HG03520 (cell line): Measurements from ENCODE around the gene SHE.
"Not testable (repeated sequence)": the region's sequence is repeated elsewhere in the genome, so short reads cannot be mapped to it uniquely, and the experiment has no call there.

Experiments
- ATAC-seq: cut with Tn5 transposase; IDR thresholded peaks from one replicate; pipeline ENCODE4 v1.9.1; 2021; ENCODE audit warnings: mild to moderate bottlenecking, moderate library complexity; ENCODE audit not compliant: unreplicated experiment

The SHE gene

DNA sequence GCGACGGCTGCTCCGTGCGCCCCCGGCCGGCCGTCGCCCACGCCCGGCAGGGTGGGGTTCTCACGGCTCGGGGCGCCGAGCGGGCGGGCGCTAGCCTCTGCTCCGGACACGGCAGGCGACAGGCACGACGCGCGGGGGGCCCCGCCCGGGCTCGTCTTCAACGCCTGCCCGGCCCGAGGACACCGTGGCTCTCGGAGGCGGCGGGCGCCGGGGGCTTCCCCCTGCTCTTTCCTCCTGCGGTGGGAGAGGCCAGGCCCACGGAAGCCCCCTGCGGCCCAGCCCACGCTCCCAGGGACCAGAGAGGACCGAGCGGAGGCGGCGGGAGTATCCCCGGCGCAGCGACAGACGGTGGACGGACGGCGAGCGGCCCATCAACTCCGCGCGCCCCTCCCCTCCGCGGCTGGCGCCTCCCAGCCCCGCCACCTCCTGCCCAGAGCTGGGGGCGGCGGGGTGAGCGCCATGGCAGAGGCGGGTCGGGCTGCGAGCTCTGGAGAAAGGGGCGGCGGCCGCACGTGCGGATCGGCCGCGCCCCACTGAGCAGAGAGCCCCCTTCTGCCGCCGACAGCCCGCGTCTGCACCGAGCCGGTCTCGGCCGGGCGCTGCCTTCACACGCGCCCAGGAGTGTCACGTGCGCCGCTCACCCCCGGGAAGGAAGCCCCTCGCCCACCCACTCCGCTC, at the start of gene SHE, which contains the start of gene TDRD10:
Gene SHE, minus strand, starts transcription at position 347 of the 678 bp plus-strand sequence. CDS start 386 bp downstream, outside the sequence.
Gene TDRD10, plus strand, starts transcription at position 154 of the 678 bp plus-strand sequence. CDS start 4,685 bp downstream, outside the sequence.
- no peak for ATAC-seq

- no peak for ATAC-seq
Measured at GRCh38 chr1:154551474-154551873, 49.3 kb upstream of the SHE start.

DNA sequence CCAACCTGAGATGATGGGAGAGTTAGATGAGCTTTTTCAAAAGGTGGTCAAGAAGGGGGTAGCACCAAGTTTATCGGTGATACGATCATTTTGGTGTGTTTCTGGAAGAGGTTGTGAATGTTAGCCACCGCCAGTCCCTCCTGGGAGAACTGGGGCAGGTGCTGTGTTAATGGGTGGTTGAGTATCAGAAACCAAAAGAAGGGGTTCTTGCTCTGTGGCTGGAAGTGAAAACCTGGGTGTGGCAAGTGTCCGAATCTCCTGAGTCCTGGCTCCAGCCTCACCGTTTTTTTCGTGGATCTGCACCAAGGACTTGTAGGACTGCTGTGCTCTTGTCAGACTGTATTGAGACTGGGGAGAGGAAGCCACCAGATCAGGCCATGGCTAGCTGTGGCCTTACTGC, 48.4 kb upstream of the SHE start:
- ATAC-seq = no peak

GRCh38 chr1:154550070-154550469, 47.9 kb upstream of the SHE start:
- no peak for ATAC-seq

DNA sequence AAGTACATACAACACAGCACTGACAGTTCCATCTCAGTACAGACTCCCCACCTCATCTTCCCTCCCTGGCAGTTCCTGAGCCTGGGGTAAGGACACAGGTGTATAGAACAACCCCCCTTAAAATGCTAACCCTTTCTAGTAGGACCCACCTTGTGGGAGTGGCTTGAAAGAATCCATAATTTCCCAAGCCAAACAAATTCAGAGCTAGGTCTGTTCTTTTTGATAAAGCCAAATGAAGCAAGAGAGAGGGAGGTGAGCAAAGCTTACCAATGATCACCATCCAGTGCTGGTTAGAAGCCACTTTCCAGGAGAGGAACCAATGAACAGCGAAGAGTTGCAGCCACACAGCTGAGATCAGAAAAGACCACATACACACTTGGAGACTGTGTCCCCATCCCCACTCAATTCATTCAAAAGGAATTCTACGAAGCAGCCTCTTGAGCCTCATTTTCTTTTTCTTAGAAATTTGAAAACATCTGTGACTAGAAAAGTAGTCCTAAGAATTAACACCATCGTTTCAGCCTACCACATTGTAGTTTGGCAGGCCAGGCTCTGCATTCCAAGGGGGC, 47.1 kb upstream of the SHE start:
- ATAC-seq = no peak

DNA sequence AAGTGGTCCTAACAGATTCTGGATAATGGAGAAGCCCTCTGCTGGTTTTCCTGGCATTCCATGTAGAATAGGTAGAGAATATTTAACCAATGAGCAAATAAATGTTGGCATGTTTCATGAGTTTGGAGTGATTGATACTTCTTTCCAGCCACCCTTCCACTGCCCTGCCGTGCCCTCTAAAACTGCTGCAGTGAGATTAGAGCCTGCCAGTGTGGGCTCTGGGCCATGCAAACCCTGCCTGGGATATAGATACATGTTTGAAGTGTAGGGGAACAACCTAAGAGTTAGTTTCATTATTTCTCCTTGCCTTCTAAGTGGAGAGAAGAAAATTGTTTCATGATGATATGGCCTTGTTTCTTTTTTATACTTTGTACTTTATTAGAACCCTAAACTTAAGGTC, 45.8 kb upstream of the SHE start:
- ATAC-seq = no peak

- ATAC-seq = no peak
Measured at GRCh38 chr1:154547105-154547732, 45.0 kb upstream of the SHE start.

GRCh38 chr1:154546264-154547063, 44.3 kb upstream of the SHE start:
- ATAC-seq = no peak

DNA sequence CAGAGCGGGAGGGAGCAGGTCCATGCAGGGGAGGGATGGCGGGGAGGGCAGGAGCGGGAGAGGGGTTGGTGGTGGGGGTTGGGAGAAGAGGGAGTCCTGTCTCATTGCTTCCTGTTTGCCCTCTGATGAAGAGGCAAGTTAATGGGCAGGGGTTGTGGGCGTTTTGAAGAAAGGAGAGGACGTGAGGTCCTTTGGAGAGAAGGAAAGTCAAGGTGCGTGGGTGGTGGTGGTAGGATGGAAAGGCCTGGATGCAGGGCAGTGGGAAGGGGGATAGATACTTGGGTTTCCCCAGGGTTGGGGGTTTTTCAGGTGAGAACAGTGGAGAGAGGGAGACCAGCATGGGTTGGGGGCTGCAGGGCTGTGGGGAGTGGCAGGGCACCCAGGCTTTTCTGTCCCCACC, 39.0 kb upstream of the SHE start:
- ATAC-seq = no peak

DNA sequence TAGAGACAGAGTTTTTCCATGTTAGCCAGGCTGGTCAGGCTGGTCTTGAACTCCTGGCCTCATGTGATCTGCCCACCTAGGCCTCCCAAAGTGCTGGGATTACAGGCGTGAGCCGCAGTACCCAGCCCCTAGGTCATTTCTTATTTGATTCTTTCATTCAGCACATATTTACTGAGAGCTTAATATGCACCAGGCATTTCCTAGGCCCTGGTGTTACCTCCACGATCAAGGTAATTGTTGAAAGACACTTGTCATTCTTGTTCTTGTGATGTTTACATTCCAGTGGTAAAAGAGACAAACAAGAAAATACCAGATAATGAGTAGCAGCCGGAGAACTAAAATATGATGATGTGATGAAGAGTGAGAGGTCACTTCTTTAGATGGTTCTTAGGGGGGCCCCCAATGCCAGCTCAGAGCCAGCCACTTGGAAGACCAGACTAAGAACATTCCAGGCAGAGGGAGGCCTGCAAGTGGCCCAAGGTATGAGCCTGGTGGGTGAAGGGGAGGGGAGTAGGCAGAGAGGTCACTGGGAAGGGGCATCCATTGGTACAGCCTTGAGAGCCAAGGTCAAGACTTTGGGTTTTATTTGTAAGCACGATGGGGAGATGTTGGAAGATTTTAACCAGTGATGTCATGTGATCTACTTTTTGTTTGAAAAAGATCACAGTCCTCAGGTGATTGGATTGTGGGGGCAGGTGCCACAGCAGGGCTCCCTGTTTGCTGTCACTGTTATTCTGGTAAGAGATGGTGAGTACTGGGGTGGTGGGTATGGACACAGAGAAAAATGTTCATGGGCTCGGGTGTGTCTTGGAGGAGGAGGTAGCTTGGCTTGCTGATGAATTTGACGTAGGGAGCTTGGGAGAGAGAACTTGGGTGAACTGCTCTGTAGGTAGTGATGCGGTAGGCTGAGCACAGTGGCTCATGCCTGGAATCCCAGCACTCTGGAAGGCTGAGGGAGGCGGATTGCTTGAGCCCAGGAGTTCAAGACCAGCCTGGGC, 37.6 kb upstream of the SHE start:
- no peak for ATAC-seq

DNA sequence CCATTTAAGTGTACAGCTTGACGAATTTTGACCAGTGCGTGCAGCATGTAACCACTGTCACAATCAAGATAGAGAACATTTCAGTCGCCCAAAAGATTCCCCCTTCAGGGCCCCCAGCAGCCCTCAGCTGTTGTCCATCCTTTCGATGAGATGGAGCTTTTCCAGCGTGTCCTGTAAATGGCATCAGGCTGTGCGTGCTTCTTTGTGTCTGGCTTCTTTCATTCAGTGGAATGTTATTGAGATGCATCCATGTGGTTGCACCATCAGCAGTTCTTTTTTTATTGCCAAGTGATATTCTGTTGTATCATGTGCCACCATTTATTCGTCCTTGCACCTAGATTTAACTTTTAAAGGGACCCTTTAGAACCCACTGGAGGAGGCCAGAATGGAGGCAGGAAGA, 34.4 kb upstream of the SHE start:
- no peak for ATAC-seq

- ATAC-seq = no peak
Measured at GRCh38 chr1:154533952-154534844, 32.0 kb upstream of the SHE start.

GRCh38 chr1:154531950-154532349, 29.7 kb upstream of the SHE start:
- not testable (repeated sequence) for ATAC-seq

DNA sequence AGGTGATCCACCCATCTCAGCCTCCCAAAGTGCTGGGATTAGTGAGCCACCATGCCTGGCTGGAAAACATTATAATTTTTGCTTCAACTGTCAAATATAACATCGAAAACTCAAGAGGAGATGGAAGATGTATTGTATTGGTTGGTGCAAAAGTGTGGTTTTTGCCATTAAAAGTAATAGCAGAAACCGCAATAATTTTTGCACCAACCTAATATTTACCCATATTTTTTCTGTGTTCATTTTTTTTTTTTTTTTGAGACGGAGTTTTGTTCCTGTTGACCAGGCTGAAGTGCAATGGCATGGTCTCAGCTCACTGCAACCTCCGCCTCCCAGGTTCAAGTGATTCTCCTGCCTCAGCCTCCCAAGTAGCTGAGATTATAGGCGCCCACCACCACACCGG, 27.1 kb upstream of the SHE start:
- ATAC-seq = no peak

DNA sequence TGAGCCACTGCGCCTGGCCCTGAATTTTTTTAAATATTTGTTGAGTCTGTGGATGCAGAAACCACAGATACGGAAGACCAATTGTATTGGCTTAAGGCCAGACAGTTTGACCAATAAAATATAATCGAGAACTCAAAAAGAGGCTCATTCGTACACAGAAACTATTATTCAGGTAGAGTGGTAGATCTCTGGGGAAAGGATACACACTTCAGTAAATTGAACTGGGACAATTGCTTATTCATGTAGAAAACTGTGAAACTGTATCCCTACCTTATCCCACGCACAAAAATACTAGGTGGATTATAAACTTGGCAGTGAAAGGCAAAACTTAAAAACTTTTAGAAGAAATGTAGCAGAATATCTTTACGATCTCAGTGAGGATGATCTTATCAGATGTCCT, 25.0 kb upstream of the SHE start:
- ATAC-seq = no peak

GRCh38 chr1:154524881-154525280, 22.7 kb upstream of the SHE start:
- no peak for ATAC-seq

DNA sequence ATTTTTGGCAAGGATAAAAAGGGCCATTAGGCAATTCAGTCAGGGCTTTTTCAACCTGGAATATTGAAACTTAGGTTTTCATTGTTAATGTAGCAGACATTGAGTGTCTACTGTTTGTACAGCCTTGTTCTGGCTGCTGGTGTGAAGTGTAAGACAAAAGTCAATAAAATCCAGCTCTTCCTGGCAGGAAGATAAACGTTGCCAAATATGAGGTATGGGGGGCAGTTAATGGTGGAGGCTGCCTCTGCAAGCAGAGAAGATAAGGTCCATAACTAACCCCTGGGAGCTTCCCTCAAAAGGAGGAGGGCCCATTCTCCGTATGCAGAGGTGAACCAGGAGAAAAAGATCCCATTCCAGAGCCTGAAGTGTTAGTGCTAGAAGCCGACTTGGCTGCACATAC, 19.5 kb upstream of the SHE start:
- ATAC-seq = no peak

- no peak for ATAC-seq
Measured at GRCh38 chr1:154520333-154520732, 18.1 kb upstream of the SHE start.

DNA sequence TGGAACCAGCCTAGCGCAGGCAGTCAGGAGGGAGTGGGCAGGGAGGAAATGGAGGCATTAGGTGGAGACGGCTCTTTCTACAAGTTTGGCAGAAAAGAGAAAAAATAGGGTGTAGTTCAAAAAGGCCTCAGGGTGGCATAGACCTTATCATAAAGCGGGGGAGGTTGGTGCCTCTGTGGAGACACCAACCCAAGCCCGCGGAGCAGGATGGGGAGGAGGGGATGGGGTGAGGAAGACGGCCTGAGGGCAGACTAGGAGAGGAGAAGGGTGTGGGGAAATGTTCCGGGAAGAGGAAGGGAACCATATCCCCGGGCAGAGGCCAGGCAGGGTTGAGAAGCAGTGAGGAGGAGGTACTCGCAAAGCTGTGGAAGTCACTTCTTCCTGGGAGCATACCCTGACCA, 17.4 kb upstream of the SHE start:
- no peak for ATAC-seq
